ENCODE data around the gene DEFB108B. TPM values are rescaled to one million over a fixed set of nuclear protein-coding genes. Genes with fewer than 3 reads are reported as not detected.
"Not testable (repeated sequence)": the region's sequence is repeated elsewhere in the genome, so short reads cannot be mapped to it uniquely, and the experiment has no call there.

The DEFB108B gene
- total and polyA plus RNA-seq, 7 donors: not detected

GRCh38 chr11:71792621-71793235, 40.3 kb upstream of the DEFB108B start:
- H3K27ac ChIP-seq; H3K9me3 ChIP-seq; H3K36me3 ChIP-seq; H3K4me3 ChIP-seq; DNase-seq; H3K27me3 ChIP-seq; intact Hi-C loops (cut with DNase I); H3K4me1 ChIP-seq: not testable (repeated sequence)
- TF ChIP-seq, protein P1, sequence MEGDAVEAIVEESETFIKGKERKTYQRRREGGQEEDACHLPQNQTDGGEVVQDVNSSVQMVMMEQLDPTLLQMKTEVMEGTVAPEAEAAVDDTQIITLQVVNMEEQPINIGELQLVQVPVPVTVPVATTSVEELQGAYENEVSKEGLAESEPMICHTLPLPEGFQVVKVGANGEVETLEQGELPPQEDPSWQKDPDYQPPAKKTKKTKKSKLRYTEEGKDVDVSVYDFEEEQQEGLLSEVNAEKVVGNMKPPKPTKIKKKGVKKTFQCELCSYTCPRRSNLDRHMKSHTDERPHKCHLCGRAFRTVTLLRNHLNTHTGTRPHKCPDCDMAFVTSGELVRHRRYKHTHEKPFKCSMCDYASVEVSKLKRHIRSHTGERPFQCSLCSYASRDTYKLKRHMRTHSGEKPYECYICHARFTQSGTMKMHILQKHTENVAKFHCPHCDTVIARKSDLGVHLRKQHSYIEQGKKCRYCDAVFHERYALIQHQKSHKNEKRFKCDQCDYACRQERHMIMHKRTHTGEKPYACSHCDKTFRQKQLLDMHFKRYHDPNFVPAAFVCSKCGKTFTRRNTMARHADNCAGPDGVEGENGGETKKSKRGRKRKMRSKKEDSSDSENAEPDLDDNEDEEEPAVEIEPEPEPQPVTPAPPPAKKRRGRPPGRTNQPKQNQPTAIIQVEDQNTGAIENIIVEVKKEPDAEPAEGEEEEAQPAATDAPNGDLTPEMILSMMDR (IDR thresholded peaks at IDR 0.05): peak in 3 of 4 experiments; percentile 41 to 55 (median 48)
- 50 to 62% methylated on average over 6 of the region's 6 CpGs for WGBS, 2 donors

- DNase-seq; intact Hi-C loops (cut with DNase I); H3K36me3 ChIP-seq; H3K4me1 ChIP-seq; H3K27ac ChIP-seq; H3K27me3 ChIP-seq; H3K4me3 ChIP-seq; H3K9me3 ChIP-seq: not testable (repeated sequence)
- 94 to 95% methylated on average over 13 of the region's 13 CpGs for WGBS, 2 donors
Measured at GRCh38 chr11:71794386-71795040, 38.5 kb upstream of the DEFB108B start.

- H3K9me3 ChIP-seq; DNase-seq; H3K4me3 ChIP-seq; H3K27ac ChIP-seq; H3K36me3 ChIP-seq; H3K27me3 ChIP-seq; H3K4me1 ChIP-seq; intact Hi-C loops (cut with DNase I): not testable (repeated sequence)
- WGBS, 2 donors: 91 to 94% methylated on average over 5 of the region's 5 CpGs
Measured at GRCh38 chr11:71795236-71795635, 37.8 kb upstream of the DEFB108B start.

DNA sequence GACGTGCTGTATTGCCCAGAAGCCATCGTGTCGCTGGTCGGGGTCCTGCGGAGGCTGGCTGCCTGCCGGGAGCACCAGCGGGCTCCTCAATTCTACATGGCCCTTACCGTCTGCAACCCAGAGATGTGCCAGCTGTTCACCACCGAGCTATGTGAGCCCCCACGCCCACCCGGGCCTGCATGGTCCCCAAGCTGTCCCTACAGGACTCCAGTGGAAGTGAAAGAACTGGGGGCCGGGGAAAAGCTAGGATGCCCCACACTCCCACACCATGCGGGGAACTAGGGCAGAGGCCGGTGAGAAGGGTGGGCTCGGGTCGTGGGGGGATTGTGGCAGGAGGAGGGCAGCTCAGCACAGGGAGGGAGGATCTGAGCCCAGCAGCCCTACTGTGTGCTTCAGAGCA, 37.0 kb upstream of the DEFB108B start:
- H3K27ac ChIP-seq; H3K36me3 ChIP-seq; DNase-seq; H3K4me3 ChIP-seq; intact Hi-C loops (cut with DNase I); H3K27me3 ChIP-seq; H3K4me1 ChIP-seq; H3K9me3 ChIP-seq: not testable (repeated sequence)
- WGBS, 2 donors: 90 to 94% methylated on average over 16 of the region's 16 CpGs

GRCh38 chr11:71796781-71797180, 36.2 kb upstream of the DEFB108B start:
- DNase-seq; intact Hi-C loops (cut with DNase I); H3K36me3 ChIP-seq; H3K27me3 ChIP-seq; H3K4me1 ChIP-seq; H3K27ac ChIP-seq; H3K9me3 ChIP-seq; H3K4me3 ChIP-seq: not testable (repeated sequence)
- 95 to 96% methylated on average over 9 of the region's 9 CpGs for WGBS, 2 donors

DNA sequence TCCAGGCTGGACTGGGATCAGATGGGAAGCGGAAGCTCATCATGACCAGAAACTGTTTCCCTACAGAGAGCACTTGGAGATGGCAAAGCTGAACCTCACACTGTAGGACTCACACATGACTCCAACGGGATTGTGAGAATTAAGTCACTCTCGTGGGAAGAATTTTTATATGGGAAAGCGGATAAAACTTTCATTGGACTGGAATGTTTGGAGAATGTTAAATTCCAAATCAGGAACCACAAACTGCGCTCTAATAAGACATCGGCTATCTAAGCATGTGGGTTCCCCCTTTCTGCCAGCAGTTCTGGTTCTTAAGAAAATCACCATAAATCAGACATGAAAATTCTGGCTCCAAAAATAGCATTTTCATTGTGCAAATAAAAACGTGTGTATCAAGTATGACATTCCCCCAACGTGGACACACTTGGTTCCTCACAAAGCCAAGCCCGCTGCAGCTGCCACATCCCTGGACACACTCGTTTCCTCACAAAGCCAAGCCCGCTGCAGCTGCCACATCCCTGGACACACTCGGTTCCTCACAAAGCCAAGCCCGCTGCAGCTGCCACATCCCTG, 33.4 kb upstream of the DEFB108B start:
- H3K27me3 ChIP-seq; H3K36me3 ChIP-seq; H3K4me3 ChIP-seq; DNase-seq; intact Hi-C loops (cut with DNase I); H3K9me3 ChIP-seq; H3K27ac ChIP-seq; H3K4me1 ChIP-seq: not testable (repeated sequence)
- 64 to 84% methylated on average over 13 of the region's 13 CpGs for WGBS, 2 donors

GRCh38 chr11:71800335-71800953, 32.6 kb upstream of the DEFB108B start:
- peak; percentile 73 for DNase-seq

DNA sequence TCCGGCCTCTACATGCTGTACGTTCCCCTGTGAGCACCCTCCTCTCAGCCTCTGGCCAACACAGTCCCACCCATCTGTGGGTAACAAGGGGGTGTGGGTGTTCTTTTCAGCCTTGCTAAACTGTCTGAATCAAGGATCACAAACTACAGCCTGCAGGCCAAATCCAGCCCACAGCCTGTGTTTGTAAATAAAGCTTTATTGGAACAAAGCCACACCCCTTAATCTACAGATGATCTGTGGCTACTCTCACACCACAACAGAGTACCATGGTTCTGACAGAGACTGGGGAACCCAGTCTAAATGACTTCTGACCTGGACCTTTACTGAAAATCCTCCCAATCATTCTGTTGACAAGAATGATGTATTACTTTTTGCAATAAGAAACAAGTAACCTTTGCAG, 32.0 kb upstream of the DEFB108B start:
- H3K36me3 ChIP-seq: not testable (repeated sequence)

More at GRCh38 chr11:71800335-71800953, 32.6 kb upstream of the DEFB108B start:
- H3K4me1 ChIP-seq; H3K4me3 ChIP-seq; H3K9me3 ChIP-seq; intact Hi-C loops (cut with DNase I); H3K27ac ChIP-seq; H3K36me3 ChIP-seq; H3K27me3 ChIP-seq: not testable (repeated sequence)
- TF ChIP-seq, protein P1 (IDR thresholded peaks at IDR 0.05): peak; percentile 21 to 73 (median 70)
- 29 to 41% methylated on average over 13 of the region's 13 CpGs for WGBS, 2 donors

DNA sequence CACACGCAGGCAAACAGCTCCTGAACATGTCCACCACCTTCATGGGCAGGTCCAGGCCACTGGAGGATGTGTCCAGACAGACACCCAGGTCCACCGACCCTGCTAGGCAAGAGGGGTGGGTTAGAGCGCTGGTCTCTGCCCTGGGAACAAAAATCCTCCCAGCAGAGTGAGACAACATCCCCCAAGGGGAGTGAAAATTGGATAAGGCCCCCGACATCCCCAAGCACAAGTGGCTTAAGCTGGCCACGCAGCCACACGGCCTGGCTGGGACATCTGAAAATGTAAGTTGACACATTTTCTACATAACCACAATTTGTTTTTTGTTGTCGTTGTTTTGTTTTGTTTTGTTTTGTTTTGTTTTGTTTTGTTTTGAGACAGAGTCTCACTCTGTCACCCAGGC, 30.1 kb upstream of the DEFB108B start:
- H3K4me3 ChIP-seq; H3K27ac ChIP-seq; H3K9me3 ChIP-seq; H3K4me1 ChIP-seq; DNase-seq; H3K36me3 ChIP-seq; intact Hi-C loops (cut with DNase I); H3K27me3 ChIP-seq: not testable (repeated sequence)
- 79 to 83% methylated on average over 7 of the region's 7 CpGs for WGBS, 2 donors

More for the DNA sequence above, 32.0 kb upstream of the DEFB108B start:
- intact Hi-C loops (cut with DNase I); H3K4me3 ChIP-seq; H3K9me3 ChIP-seq; DNase-seq; H3K27ac ChIP-seq; H3K27me3 ChIP-seq; H3K4me1 ChIP-seq: not testable (repeated sequence)
- 94 to 100% methylated on average over 2 of the region's 2 CpGs for WGBS, 2 donors

- 60 to 77% methylated on average over 9 of the region's 9 CpGs for WGBS, 2 donors
- DNase-seq, H3K36me3 ChIP-seq: not testable (repeated sequence)
Measured at GRCh38 chr11:71804158-71804947, 28.6 kb upstream of the DEFB108B start.

More at GRCh38 chr11:71804158-71804947, 28.6 kb upstream of the DEFB108B start:
- H3K4me3 ChIP-seq; H3K9me3 ChIP-seq; H3K27ac ChIP-seq; H3K27me3 ChIP-seq; H3K4me1 ChIP-seq; intact Hi-C loops (cut with DNase I): not testable (repeated sequence)
